ENCODE measurements around the gene BAMBI.

Gene BAMBI

GRCh38 chr10:28728366-28728765 lies 51.0 kb downstream of the BAMBI start:
- TF ChIP-seq SUZ12 (IDR thresholded peaks at IDR 0.05; ENCODE audit: extremely low read depth, insufficient read depth, insufficient read length) (no peak), ZNF274 (IDR thresholded peaks at IDR 0.05; ENCODE audit: low read depth, low read length) (no peak), YY1 (IDR thresholded peaks at IDR 0.05; ENCODE audit: insufficient read depth, insufficient read length) (no peak)
- Histone ChIP-seq H3K9me3 (ENCODE audit: insufficient read depth, low read length) (peaks cover 5% of the 10 kb centered on the region), H3K27me3 (ENCODE audit: insufficient read depth, insufficient read length) (peaks cover under 1% of the 10 kb centered on the region), H3K4me3 (ENCODE audit: insufficient read length, low read depth) (no peak overlapping the region), H3K9ac (ENCODE audit: insufficient read length, low read depth) (no peak overlapping the region), H3K36me3 (ENCODE audit: insufficient read depth, insufficient read length, low read length) (no peaks in the 10 kb centered on the region), H3K4me1 (ENCODE audit: insufficient read depth, insufficient read length) (peaks cover 4% of the 10 kb centered on the region)
- no peak for DNase-seq (ENCODE audit: low read depth, low spot score)

- H3K4me3 ChIP-seq (ENCODE audit: insufficient read length, low read depth): no peak overlapping the region
- H3K9ac ChIP-seq (ENCODE audit: insufficient read length, low read depth): no peak overlapping the region
- DNase-seq (ENCODE audit: low read depth, low spot score): no peak
- no peak for TF ChIP-seq YY1 (IDR thresholded peaks at IDR 0.05; ENCODE audit: insufficient read depth, insufficient read length)
- no peak for TF ChIP-seq SUZ12 (IDR thresholded peaks at IDR 0.05; ENCODE audit: extremely low read depth, insufficient read depth, insufficient read length)
- TF ChIP-seq ZNF274 (IDR thresholded peaks at IDR 0.05; ENCODE audit: low read depth, low read length): no peak
- H3K4me1 ChIP-seq (ENCODE audit: insufficient read depth, insufficient read length): peaks cover 4% of the 10 kb centered on the region
- H3K36me3 ChIP-seq (ENCODE audit: insufficient read depth, insufficient read length, low read length): no peaks in the 10 kb centered on the region
- H3K27me3 ChIP-seq (ENCODE audit: insufficient read depth, insufficient read length): no peaks in the 10 kb centered on the region
- H3K9me3 ChIP-seq (ENCODE audit: insufficient read depth, low read length): peaks cover 13% of the 10 kb centered on the region
Observed at GRCh38 chr10:28730031-28730778, 52.9 kb downstream of the BAMBI start.

GRCh38 chr10:28732091-28732490 lies 54.8 kb downstream of the BAMBI start:
- H3K9ac ChIP-seq (ENCODE audit: insufficient read length, low read depth): no peak overlapping the region
- DNase-seq (ENCODE audit: low read depth, low spot score): no peak
- H3K9me3 ChIP-seq (ENCODE audit: insufficient read depth, low read length): peaks cover 13% of the 10 kb centered on the region
- no peaks in the 10 kb centered on the region for H3K36me3 ChIP-seq (ENCODE audit: insufficient read depth, insufficient read length, low read length)
- H3K4me3 ChIP-seq (ENCODE audit: insufficient read length, low read depth): no peak overlapping the region
- H3K4me1 ChIP-seq (ENCODE audit: insufficient read depth, insufficient read length): peaks cover 4% of the 10 kb centered on the region
- no peak for TF ChIP-seq SUZ12 (IDR thresholded peaks at IDR 0.05; ENCODE audit: extremely low read depth, insufficient read depth, insufficient read length)
- no peak for TF ChIP-seq ZNF274 (IDR thresholded peaks at IDR 0.05; ENCODE audit: low read depth, low read length)
- no peak for TF ChIP-seq YY1 (IDR thresholded peaks at IDR 0.05; ENCODE audit: insufficient read depth, insufficient read length)
- no peaks in the 10 kb centered on the region for H3K27me3 ChIP-seq (ENCODE audit: insufficient read depth, insufficient read length)

Data from NT2/D1 (cell line).